ENCODE measurements around the gene VWCE.
A peak's percentile ranks its signal among the peaks of the same experiment; 100 is the strongest.

The VWCE gene

DNA sequence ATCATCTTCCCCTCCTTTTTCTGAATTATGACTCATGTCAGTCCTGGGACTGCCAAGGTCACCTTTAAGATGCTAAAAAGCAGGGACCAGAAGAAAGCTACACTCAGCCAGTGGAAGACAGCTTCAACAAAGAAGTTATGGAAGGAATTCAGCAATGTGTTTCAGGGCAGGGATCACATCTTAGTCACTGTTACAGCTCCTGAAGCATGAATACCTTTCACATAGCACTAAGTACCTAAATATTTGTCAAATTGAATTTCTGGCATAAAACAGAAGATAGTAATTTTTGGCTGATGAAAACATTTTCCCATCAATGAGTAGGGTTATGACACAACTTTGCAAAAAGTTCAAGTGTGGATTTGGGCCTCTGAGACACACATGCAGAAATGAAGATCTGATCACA, 32.6 kb upstream of the VWCE start:
- no peak for DNase-seq (ENCODE audit: low read depth)

DNA sequence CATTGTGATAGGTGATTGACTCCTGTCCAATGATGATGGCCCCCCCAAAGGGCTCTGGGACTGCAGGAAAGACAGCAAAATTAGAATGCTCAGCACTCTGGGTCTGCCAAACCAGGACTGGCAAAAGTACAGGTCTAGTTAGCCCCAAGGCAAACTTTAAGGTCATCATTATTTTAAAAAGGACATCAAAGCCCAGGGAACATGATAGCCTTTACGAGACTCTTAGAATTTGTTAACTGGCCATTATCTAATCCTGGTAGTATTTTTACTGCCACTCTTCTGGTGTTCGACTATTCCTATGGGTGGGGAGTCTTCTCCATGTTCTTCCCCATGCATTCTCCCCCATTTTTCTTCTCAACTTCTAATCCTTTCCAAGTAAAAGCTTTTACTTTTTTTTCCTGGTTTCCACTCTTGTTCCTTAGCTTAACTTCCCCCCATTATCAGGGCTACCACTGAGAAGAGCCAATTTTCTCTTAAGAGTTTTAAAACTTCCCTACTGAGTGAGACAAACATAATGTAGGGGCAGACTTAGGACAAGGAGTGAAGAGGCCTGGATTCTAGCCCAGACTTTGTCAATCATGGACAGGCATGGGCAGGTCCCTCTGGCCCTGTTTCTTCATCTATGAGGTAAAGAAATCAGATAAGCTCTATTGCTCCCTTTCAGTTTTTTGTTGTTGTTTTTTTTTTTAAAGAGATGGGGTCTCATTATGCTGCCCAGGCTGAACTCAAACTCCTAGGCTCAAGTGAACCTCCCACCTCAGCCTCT, 30.7 kb upstream of the VWCE start:
- no peak for DNase-seq (ENCODE audit: low read depth)

DNA sequence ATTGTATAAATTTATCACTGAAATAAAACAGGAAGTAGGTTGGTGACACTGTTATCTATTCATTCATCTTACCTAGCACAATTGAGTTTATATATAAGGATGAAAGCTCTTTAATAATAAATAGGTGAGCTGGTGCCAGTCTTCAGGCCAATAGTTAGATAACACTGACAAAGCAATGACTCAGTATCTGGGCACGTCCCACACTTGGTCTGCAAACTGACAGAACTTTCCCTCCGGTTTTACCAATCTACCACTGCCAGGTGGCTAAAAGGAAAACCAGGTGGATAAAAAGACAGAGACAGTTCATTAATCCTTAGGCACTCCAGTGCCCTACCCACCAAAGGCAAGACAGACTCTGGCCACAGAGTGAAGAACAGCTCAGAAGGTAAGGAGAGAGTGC, 20.1 kb upstream of the VWCE start:
- no peak for DNase-seq (ENCODE audit: low read depth)

DNA sequence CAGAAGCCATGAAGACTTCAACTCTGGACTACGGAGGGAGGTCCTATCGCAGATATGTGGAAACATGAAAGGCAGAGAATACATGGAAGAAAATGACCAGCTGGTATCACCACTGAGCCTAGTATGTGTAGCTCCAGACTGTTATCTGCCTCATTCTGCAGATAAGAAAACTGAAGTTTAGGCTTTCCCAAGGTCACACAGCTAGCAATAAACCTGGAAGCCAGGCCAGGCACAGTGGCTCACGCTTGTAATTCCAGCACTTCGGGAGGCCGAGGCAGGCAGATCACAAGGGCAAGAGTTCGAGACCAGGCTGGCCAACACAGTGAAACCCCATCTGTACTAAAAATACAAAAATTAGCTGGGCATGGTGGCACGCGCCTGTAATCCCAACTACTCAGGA, 15.6 kb upstream of the VWCE start:
- DNase-seq (ENCODE audit: low read depth) = no peak

DNA sequence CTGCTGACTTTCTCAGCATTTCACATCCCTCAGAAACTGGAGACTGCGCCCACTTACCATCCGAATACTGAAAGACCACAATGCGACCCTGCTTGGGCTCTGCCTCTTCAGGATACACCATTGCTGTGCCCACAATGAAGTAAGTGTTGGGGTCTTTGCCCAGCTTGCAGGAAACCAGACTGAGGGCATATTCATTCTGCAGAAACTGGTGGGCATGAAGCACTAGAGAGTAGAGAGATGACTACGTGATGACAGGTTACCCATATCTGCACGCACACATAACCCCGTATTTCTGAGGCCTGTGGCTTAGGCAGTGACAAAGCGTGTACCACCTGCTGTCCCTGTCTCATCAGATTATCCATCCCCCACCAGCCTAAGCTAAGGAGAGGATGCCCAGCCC, 14.6 kb upstream of the VWCE start:
- DNase-seq (ENCODE audit: low read depth) = no peak

DNA sequence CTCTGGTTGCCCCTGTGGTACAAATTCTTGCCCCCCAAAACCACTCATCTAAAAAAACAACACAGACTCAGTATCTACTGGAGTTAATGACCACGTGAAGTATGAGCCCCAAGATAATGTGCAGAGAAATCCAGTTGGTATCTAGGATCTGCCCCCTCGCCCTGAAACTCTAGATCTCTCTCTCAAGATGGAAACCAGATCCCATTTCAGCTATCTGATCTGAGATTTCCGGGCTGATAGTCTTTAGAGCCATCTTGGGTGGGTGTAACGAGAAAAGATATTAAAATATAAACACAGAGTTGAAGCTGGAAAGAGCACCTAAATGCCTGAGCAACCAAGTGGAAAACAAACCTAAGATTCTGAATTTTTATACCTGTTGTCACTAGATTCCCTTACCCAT, 14.0 kb upstream of the VWCE start:
- no peak for DNase-seq (ENCODE audit: low read depth)

DNA sequence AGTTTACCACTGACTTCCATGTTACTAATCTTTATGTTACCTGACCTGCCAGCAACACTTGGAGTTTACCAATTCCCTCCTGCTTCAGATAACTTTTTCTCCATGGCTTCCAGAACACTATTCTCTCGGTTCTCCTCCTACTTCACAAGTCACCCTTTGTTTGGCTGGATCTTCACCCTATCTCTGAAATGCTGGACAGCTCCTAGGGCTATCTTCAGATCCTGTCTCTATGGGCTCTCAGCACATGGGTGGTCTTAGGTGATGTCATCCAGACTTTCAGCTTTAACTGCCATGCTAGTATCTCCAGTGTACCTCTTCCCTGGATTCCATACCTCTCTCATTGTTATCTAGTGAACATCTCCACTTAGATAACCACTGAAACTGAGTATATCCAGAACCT, 12.2 kb upstream of the VWCE start:
- DNase-seq (ENCODE audit: low read depth) = no peak

DNA sequence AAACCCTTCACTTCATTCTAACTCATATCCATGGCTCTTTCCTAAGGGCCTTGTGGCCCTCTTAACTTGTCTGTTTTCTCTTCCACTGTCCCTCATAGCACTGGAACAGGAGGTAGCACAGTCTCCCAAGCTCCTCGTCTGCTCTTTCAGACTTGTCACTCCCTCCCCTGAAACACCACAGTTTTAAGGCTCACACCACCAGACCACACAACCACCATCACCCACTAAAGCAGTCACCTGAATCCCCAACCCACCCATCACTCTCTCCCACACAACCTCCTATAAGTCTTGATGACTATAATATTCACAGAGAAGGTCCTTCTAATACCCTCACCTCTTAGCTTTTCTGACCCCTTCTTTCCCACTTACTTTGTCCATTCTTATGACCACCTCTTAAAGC, 11.1 kb upstream of the VWCE start:
- DNase-seq (ENCODE audit: low read depth) = no peak

DNA sequence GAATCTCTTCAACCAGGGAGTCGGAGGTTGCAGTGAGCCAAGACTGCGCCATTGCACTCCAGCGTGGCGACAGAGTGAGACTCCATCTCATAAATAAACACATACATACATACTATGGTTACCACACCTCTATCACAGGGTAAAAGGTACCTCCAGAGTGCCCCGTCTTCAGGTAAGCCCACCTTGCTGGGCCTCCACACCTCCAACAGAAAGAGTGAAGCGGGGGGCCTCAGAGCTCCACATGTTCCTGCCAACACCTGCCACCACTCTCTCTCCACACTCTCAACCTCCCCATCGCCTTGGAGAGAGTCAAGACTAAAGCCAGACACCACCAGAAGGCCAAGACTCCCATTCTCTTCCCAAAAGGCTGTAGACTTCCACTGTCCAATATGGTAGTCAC, 10.3 kb upstream of the VWCE start:
- no peak for DNase-seq (ENCODE audit: low read depth)

DNA sequence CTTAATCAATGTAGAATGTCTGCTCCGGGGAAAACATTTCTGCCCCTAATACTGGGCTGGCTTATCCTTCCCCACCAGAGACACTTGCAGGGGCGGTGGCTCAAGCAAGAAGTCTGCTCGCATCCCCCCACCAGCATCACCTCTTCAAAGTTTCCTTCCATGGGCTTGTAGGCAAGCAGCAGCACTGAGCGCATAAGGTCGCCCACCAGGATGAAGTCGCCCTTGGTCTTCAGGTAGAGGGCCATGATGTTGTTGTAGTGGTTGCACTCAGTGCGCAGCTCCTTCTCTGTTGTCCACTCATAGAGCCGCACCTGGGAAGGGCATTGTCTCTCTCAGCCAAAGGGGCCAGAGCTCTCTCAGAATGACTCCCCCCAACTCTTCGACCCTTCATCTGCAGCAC, 8.6 kb upstream of the VWCE start:
- DNase-seq (ENCODE audit: low read depth) = no peak

DNA sequence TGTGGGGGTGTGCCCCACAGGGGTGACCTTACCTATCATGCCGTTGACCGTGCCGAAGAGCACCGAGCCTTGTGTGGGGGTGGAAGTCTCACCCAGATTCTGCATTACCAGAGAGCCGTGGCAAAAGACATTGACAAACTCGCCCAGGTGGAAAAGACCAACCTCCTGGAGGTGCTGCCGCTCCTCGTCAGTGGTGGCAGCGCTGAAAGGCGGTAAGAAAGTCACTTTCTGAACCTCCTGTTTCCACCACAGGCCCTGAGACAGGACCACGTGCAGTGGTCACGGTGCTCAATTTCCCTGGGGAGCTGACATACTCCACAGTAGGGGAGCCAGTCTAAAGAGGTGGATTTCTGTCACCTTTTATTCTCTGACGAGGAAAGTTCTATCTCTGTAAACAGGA, 7.4 kb upstream of the VWCE start:
- DNase-seq (ENCODE audit: low read depth) = no peak

DNA sequence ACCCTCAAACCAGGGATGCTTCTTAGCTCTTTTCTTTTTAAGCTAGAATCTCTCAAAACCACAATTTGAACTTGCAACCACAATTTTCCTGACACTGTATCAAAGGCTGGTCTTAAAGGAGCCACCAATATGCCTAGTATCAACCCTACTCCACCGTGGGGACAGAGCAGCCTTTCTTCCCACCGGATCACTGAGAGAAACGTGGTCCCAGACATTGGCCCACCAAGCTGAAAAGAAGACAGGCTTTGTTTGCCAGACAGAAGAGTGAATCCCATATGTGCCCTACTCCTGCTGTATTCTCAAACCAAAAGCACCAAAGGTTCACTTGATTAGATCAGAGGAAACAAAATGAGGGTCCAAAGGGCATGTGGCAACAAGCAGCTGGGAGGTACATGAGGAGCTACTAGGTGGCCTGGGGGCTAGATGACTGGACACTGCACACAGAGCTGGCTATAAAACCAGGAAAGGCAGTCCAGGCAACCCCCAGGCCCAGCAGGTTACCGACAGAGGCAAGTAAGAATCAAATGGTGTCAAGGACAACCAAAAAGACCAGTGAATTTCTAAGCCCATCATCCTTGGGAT, 3.6 kb upstream of the VWCE start:
- DNase-seq (ENCODE audit: low read depth) = no peak

DNA sequence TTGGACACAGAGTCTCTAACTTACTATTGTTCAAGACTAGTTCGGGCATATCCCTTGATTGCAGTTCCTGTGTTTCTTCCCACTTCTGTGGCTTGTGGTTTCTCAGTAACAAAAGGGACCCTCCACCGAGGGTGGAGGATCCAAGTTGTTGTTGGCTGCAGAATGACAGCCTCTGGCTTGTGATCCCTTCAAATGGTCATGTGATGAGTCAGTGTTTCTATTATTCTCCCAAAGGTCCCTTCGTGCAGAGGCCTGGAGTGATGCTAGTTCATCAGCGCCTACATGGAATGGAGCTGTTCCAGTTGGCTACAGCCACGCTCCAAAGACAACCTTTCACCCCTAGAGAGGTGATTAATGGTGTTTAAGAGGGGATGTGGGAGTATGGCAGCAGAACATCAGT, 2.6 kb upstream of the VWCE start:
- no peak for DNase-seq (ENCODE audit: low read depth)

DNA sequence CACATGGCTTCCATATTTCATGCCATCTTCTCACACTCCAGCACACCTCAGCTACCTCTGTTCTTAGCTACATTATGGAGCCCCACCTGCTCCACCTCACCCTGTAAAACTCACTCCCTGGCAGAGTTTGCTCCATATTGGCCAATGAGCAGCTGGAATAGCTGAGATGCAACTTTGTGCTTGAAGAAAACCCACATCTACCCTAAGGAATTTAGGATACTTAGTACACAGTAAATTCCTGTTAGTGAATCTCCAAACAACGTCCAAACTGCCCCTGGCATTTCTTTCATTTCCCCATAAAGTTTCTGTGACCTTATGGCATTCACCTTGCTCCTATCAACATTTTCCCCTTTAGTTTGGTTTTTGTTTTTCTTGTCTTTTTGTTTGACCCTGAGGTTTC, 2.2 kb upstream of the VWCE start:
- DNase-seq (ENCODE audit: low read depth) = no peak

DNA sequence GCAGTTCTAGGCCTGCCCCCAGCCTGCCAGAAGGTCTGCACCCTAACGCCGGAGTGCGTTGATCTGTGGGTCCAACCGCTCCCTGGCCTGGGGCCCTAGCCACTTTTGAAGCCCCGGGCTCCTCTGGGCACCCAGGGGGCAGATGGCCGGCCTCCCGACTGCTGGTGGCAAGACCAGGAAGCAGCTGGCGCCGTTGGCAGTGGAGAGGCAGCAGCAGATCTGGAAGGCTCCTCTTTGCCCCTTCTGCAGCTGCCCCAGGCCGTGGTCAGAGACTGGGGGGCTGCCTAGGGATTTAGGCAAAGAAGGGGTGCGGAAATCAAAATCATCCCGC, 445 bp upstream of the VWCE start:
- no peak for DNase-seq (ENCODE audit: low read depth)

DNA sequence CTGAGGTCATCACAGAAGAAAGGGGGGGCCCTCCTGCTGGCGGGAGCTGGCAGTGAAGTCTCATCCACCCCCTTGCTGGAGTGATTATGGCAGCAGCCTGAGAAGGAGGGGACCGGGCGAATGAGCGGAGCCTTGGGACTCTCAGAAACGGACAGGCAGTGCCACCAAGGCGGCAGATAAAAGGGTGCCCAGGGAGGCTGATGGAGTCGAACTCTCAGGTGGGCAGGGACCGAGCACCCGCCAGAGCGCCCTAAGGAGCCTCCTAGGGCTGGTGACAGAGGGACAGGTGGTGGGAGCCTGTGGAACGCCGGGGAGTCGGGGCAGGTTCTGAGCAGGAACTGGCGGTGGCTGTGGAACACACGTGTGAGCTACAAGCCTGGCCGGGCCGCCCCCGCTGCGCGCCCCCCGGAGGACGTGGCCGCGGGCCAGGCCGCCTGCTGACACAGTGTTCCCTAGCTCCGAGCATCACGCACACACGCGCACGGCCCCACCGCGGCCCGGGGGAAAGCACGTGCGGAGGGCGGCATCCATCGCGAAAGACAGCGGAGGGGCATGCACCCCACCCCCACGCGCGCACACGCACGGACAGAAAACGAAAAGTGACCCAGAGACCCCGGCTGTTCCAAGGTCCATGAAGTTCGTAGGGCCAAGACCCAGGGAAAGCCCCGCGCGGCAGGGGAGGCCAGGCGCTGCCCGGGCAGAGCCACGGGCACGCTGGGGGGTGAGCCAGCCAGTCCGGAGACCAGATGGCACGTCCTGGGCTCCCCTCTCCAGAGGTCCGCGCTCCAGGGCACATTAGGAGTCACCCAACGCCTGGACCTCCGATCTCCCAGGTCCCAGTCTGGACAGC, 1.0 kb downstream of the VWCE start:
- DNase-seq (ENCODE audit: low read depth) = peak; percentile 42

DNA sequence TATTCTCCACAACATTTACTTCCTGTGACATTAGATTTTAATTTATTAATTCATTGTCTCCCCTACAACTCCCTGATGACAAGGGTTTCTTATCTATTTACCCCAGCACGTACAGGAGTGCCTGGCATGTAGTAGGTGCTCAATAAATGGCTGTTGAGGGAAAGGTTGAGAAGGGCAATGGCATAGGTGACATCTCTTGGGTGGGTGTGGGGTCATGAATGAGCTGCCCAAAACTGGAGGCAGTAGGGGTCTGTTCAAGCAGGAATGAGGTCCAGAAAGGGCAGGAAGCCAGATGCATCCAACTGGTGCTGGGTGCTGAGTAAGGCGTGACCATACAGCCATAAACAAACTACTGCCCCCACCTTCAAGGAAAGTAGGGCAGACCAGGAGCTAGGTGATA, 2.8 kb downstream of the VWCE start:
- no peak for DNase-seq (ENCODE audit: low read depth)

DNA sequence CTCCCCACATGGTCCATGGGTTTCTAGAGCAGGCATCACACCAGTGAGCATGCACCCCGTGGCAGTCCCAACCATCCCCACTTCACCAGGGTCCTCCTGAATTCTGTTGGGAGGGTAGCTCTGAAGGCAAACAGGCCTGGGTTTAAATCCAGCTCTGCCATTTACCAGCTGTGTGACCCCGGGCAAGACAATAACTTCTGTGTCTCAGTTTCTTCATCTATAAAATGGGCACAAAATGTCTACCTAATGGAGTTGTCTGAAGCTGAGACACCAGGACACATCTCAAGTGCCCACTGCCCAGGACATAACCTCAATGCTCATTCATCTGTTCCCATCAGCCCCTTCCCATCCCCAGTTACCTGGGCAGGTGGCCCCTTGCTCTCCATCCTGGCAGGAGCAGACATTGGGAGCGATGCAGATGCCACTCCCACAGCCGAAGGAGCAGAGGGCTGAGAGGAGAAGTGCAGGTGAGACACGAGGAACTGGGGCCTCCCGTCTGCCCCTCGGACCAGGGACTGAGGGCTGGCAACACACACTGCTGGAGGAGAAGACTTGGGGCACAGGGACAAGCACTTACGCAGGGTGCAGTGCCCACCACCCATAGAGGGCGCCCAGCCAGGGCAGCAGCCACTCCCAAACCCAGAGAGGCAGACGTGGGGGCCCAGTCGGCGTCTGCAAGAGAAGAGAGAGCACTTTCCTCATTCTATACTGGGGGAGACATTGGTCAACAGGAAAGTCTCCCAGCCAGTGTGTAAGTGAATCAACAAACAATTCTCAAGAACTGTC, 4.0 kb downstream of the VWCE start:
- no peak for DNase-seq (ENCODE audit: low read depth)

DNA sequence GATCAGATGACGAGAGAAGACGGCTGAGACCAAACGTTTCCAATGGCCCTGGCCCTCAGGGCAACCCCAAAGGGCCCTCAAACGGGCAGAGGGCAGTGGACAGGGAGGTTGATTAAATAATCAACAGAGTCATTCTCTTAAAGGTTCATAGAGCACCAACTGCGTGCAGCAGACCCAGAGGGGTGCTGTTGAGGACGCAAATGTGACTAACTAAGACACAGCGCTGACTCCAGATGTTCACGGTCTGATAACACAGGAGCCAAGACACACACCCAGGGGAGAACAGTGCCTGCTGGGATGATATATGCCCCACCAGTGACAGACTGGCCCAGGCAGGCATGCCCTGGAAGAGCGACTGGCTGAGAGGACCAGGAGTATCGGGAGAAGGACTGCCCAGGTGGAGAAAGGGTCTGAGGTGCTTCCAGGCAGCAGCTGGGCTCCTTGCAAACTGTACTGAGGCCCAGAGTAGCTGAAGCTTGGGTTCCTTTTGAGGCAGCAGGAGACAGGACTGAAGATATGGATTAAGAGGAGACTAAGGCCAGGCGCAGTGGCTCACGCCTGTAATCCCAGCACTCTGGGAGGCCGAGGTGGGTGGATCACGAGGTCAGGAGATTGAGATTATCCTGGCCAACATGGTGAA, 7.7 kb downstream of the VWCE start:
- DNase-seq (ENCODE audit: low read depth) = no peak

DNA sequence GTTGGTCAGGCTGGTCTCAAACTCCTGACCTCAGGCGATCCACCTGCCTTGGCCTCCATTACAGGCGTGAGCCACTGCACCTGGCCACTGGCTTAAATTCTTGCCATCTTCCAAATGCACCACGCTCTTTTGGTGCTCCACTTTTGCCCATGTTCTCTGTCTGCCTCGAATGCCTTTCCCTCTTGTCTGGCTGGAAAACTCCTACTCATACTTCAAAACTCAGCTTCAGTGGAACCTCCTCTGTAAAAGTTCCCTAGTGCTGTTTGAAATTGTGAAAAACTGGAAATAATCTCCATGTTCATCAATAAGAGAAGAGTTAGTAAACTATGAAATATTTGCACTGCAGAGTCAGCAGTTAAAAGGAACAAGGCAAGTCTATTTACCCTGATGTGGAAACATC, 11.5 kb downstream of the VWCE start:
- DNase-seq (ENCODE audit: low read depth) = no peak

DNA sequence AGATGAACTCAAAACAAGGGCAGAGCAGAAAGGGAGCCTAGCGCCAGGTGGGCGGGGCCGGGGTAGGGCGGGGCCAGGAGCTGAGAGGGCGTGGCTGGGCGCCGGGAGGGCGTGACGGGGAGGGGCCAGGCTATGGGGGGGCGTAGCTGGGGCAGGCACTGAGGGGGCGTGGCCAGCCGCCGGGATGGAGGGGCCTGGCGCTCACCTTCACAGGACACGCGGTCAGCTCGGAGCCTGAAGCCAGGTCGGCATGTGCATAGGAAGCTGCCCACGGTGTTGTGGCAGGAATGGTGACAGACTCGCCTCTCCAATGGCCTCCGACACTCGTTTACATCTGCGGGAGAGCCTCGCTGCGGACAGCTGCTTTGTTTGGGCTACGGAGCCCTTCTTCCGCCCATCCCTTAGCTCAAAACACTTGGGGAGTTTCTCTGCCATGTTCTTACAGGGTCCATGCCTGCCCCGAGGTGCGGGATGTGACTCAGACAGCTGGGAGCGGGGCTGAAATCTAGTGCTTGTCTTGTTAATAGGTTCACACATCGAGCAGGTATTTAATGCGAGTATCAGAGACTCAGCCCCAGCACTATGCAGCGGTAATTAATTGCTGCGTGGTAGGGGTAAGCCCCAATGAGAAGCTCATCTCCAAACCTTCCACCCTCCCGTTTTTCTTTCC, 13.4 kb downstream of the VWCE start:
- no peak for DNase-seq (ENCODE audit: low read depth)

All from stimulated activated CD8-positive, alpha-beta memory T cell treated with anti-CD3 and anti-CD28 coated beads, Interleukin-12 subunit alpha, Interleukin-12 subunit beta, amount 100 ng/mL, for 4 hours (primary cell).